ENCODE measurements around the gene TADA3. TPM values are rescaled to one million over a fixed set of nuclear protein-coding genes. Genes with fewer than 3 reads are reported as not detected.

The TADA3 gene
- total and polyA plus RNA-seq, 12 donors, result 38.5 to 59.6 (median 43.5) TPM

DNA sequence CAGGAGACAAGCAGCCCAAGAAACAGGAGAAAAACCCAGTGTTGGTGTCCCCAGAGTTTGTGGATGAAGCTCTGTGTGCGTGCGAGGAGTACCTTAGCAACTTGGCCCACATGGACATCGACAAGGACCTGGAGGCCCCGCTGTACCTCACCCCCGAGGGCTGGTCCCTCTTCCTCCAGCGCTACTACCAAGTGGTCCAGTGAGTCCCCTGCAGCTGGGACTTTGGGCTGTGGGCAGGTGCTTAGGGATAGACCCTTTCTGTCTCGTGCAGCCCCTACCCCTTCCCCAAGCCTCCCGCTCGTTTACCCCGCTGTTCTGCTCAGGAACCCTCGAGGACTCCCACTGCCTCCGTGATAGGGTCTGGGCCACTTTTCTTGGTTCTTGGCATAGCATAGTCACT is 28.3 kb upstream of the TADA3 start:
- ATAC-seq, result no peak

DNA sequence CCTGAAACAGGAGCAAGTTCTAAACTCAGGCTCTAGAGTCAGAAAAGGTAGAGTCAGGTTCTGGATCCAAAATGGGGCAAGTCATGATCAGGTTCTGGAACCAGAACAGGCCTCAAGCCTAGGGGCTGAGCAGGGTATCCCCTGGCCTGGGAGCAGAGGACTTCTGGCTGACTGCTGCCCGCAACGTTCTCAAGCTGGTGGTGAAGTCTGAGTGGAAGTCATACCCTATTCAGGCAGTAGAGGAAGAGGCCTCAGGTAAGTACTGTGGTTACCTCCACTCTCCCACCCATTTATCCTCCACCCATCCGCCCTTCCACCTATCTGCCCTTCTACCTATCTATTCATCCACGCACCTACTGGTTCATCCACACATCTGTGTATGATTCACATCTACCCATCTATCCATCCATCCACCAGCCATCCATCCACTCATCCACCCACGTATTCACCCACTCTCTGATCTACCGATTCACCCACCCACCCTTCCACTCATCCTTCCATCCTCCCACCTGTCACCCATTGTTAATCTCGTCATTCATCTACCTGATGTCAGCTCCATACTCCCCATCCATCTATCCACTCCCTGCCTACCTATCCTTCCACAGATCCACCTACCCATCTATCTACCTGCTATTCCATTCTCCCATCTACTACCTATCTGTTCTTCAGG is 26.5 kb upstream of the TADA3 start:
- no peak overlapping the region for H3K4me3 ChIP-seq

More for the DNA sequence above, 28.3 kb upstream of the TADA3 start:
- Histone ChIP-seq H3K27me3 (no peaks in the 10 kb centered on the region), H3K27ac (no peak overlapping the region), H3K36me3 (peaks cover 0 to 51% (median 0%) of the 10 kb centered on the region in 9 donors), H3K4me3 (no peak overlapping the region), H3K4me1 (no peaks in the 10 kb centered on the region), H3K9me3 (no peaks in the 10 kb centered on the region)
- intact Hi-C loops (cut with DNase I), result no loop called here
- DNase-seq, result no peak
- TF ChIP-seq, protein P1, sequence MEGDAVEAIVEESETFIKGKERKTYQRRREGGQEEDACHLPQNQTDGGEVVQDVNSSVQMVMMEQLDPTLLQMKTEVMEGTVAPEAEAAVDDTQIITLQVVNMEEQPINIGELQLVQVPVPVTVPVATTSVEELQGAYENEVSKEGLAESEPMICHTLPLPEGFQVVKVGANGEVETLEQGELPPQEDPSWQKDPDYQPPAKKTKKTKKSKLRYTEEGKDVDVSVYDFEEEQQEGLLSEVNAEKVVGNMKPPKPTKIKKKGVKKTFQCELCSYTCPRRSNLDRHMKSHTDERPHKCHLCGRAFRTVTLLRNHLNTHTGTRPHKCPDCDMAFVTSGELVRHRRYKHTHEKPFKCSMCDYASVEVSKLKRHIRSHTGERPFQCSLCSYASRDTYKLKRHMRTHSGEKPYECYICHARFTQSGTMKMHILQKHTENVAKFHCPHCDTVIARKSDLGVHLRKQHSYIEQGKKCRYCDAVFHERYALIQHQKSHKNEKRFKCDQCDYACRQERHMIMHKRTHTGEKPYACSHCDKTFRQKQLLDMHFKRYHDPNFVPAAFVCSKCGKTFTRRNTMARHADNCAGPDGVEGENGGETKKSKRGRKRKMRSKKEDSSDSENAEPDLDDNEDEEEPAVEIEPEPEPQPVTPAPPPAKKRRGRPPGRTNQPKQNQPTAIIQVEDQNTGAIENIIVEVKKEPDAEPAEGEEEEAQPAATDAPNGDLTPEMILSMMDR (IDR thresholded peaks at IDR 0.05), result no peak
- 89 to 92% methylated on average over 12 of the region's 12 CpGs for WGBS, 2 donors

DNA sequence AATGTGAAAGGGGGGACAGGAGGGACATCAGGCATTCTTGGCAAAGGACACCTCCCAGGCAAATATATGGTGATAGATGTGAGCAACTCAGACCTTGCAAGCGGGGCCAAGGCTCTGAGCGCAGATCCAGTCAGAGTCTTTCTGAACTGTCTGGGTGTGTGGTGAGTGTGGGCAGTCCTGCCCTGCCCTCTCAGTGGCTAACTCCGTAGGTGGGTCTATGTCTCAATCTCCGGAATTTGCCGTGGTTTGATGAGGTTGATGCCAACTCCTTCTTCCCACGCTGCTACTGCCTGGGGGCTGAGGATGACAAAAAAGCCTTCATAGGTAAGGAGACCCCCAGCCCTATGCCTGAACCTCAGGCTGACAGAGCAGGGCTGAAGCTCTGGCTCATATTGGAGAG is 25.2 kb upstream of the TADA3 start:
- Histone ChIP-seq H3K36me3 (peaks cover 0 to 82% (median 4%) of the 10 kb centered on the region in 9 donors), H3K4me1 (no peaks in the 10 kb centered on the region), H3K4me3 (no peak overlapping the region), H3K27ac (no peak overlapping the region), H3K9me3 (no peaks in the 10 kb centered on the region), H3K27me3 (no peaks in the 10 kb centered on the region)
- ATAC-seq (peak in 1 of 8 donors; percentile 13), DNase-seq (no peak)
- intact Hi-C loops (cut with DNase I), result no loop called here
- TF ChIP-seq, protein P1 (IDR thresholded peaks at IDR 0.05), result no peak
- WGBS, 2 donors, result 93 to 97% methylated on average over 6 of the region's 6 CpGs

More for the DNA sequence above, 26.5 kb upstream of the TADA3 start:
- no peak for DNase-seq
- Histone ChIP-seq H3K9me3 (no peaks in the 10 kb centered on the region), H3K27ac (no peak overlapping the region), H3K27me3 (no peaks in the 10 kb centered on the region), H3K4me1 (no peaks in the 10 kb centered on the region), H3K36me3 (peaks cover 0 to 69% (median 0%) of the 10 kb centered on the region in 9 donors)
- 83 to 90% methylated on average over 7 of the region's 7 CpGs for WGBS, 2 donors
- intact Hi-C loops (cut with DNase I), result no loop called here
- ATAC-seq, result no peak
- TF ChIP-seq, protein P1 (IDR thresholded peaks at IDR 0.05), result no peak

DNA sequence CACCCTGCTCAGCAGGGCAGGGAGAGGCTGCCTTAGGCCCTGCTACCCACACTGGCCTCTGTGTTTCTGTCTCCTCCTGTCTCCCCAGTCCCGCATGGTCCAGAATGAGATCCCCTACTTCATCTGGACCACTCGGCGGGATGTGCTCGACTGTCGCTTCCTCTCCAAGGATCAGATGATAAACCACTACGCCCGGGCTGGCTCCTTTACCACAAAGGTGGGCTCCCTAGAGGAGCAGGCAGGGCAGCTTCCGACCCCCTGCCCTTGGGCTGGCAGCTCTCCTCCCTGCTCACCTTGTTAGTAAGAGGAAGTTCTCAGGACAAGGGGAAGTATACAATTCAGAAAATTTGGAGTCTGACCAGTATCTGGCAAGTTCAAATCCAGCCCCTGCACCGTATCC is 23.7 kb upstream of the TADA3 start:
- TF ChIP-seq, protein P1 (IDR thresholded peaks at IDR 0.05), result no peak
- ATAC-seq (no peak), DNase-seq (no peak)
- WGBS, 2 donors, result 88 to 94% methylated on average over 9 of the region's 9 CpGs
- H3K36me3 ChIP-seq, result peaks cover 0 to 77% (median 4%) of the 10 kb centered on the region in 9 donors
- no peaks in the 10 kb centered on the region for H3K9me3 ChIP-seq
- no peak overlapping the region for H3K27ac ChIP-seq
- no peak overlapping the region for H3K4me3 ChIP-seq
- H3K27me3 ChIP-seq, result no peaks in the 10 kb centered on the region
- intact Hi-C loops (cut with DNase I), result no loop called here
- peaks cover under 1 to 7% (median 2%) of the 10 kb centered on the region in 9 donors for H3K4me1 ChIP-seq
